ENCODE data around the gene SCUBE1.

- no peak for TF ChIP-seq POLR2AphosphoS5 (IDR thresholded peaks at IDR 0.05)
- TF ChIP-seq CTCF (IDR thresholded peaks at IDR 0.05), result no peak
These were observed 32.8 kb upstream of the SCUBE1 start for GRCh38 chr22:43375951-43376455.
